GM12892 (cell line): ENCODE measurements around the gene PPP1R9B.

Experiments
- POLR2A ChIP-seq: IDR thresholded peaks from 2 replicates; pipeline ENCODE4 v1.6.1; 2011; ENCODE audit warnings: low read depth, low read length, control low read depth
- POLR2AphosphoS5 ChIP-seq: IDR thresholded peaks from 2 replicates; pipeline ENCODE4 v1.6.1; 2011; ENCODE audit warnings: low read depth, low read length, control low read depth

GRCh38 chr17:50100480-50100883 lies 50.0 kb downstream of the PPP1R9B start:
- no peak for TF ChIP-seq POLR2A
- TF ChIP-seq POLR2AphosphoS5 = no peak
